ENCODE data around the gene DENND1B.
"Not testable (repeated sequence)": the region's sequence is repeated elsewhere in the genome, so short reads cannot be mapped to it uniquely, and the experiment has no call there.

Gene DENND1B

GRCh38 chr1:197491505-197491904 is 283.8 kb downstream of the DENND1B start:
- not testable (repeated sequence) for DNase-seq (ENCODE audit: extremely low spot score, insufficient read length, low read depth); FAIRE-seq

DNA sequence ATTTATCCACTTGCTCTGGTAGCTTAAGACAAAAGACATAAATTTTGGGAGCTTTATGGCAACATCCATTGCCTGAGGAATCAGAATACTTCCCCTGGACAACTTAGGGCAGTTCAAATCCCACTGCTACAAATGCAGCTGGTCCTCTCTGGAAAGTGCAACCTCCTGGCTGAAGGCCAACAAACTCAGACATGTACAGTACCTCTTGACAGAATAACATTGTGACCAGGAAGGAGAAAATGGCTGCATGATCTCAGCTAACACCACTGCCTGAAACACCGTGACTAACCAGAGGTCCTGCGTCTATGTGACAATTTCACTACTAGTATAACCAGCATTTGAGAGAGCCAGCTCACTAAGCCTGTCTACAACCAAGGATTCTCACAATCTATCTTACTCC is 288.3 kb downstream of the DENND1B start:
- no peak for FAIRE-seq
- DNase-seq (ENCODE audit: extremely low spot score, insufficient read length, low read depth): no peak

GRCh38 chr1:197485790-197486189 is 289.5 kb downstream of the DENND1B start:
- FAIRE-seq (no peak), DNase-seq (ENCODE audit: extremely low spot score, insufficient read length, low read depth) (no peak)

DNA sequence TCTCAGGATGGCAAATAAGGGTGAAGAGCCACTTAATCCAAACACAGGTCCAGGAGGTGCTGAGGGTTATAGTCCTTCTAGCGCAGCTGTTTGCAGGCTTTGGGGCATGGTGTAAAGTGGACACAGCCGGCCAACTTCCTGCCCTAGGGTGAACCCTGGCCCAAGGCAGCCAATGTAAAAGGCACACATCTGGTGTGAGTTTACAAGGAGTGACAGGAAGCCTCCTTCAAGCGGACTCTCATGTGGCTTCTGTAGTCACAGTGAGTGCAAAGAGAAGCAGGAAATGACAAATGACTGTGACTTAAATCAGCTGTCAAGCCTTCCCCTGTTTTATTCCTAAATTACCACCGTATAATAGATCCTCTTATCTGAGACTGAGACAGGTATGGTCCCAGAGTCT is 294.2 kb downstream of the DENND1B start:
- FAIRE-seq (no peak), DNase-seq (ENCODE audit: extremely low spot score, insufficient read length, low read depth) (no peak)

- DNase-seq (ENCODE audit: extremely low spot score, insufficient read length, low read depth) (no peak), FAIRE-seq (no peak)
Observed at GRCh38 chr1:197480446-197480845, 294.8 kb downstream of the DENND1B start.

DNA sequence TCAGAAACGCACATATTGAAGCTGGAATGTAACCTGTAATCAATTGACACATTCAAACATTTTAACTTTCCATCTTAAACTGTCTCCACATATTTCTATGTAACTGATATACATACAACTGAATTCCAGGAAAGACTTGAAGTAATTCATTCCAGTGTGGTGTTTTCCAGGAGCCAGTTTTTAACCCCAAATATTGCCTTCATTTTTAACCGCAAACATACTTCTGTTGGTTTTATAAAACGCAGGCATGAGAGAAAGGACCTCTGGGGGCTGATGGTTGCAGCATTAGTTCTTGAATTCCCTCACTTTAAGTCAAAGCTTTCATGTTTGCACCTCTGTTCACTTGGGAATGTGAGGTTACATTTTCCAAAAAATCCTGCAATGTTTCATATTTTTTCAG is 303.1 kb downstream of the DENND1B start:
- FAIRE-seq (no peak), DNase-seq (ENCODE audit: extremely low spot score, insufficient read length, low read depth) (no peak)

DNA sequence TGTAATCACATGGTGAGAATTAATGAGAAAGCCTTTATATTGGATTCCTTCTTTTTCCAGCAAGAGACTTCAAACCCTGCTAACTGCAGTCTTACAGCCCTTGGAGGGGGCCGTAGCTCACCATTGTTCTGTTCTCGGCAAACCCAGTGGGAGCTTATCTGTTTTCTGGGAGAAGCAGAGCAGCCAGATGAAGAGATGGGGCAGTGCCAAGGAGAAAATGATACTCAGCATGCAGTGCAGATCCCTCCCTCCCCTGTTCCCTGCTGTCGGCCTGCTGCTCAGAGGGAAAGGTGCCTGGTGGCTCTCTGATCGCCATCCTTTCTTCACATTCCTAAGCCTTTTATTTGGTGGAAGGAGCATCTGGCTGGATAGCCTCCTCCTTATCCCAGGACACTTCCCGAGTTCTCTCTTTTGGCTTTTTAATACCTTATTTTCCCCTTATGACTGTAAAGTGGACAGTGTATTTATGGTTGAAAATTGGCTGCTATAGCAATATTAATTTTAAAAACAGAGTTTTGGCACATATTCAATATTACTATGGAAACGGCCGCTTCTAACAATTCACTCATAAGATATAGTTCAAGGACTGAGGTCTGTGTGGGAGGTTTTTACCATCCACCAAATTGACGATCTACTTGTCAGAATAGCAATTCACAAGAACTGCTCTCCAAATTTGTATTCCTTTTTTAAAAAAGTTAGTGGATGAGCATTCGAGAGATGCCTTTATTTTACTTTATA is 303.9 kb downstream of the DENND1B start:
- FAIRE-seq: no peak

DNA sequence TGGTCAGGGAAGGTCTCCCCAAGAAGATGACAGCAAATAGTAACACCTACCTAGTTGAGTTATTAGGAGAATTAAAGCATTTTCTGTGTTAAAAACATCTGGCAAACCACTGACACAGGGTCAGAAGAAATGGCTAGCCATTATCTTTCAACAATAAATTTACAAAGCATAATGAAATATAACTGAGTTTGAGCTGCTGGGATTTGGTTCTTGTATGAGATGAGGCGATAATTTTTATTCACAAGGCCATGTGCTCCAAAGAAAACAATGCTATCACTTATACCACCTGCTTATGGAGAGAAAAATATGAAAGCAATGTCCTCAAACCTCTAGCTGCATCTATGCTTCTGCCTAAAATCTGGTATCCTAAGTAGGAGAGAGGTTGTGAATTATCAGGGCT is 304.9 kb downstream of the DENND1B start:
- FAIRE-seq (no peak), DNase-seq (ENCODE audit: extremely low spot score, insufficient read length, low read depth) (no peak)

More for the DNA sequence above, 303.9 kb downstream of the DENND1B start:
- no peak for DNase-seq (ENCODE audit: extremely low spot score, insufficient read length, low read depth)

- FAIRE-seq: no peak
- no peak for DNase-seq (ENCODE audit: extremely low spot score, insufficient read length, low read depth)
Observed at GRCh38 chr1:197469620-197470210, 305.6 kb downstream of the DENND1B start.

GRCh38 chr1:197468543-197469175 is 306.6 kb downstream of the DENND1B start:
- no peak for FAIRE-seq
- no peak for DNase-seq (ENCODE audit: extremely low spot score, insufficient read length, low read depth)

DNA sequence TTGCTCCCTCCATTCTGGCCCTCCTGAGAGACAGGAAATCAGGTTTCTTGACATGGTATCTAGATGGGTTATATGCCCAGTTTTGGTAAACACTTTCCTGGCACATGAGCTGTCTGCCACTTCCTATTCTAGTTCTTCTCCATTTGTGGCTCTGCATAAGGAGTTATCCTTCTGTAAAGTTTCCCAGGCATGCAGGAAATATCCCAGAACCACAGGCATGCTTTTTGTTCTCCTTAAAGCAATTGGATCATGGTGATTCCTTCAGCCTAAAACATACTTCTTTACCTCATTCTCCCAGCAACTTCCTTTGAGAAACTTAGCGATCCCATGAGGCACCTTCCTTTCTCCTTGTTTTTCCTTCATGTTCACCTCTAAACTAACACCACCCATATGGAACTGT is 307.4 kb downstream of the DENND1B start:
- no peak for FAIRE-seq
- DNase-seq (ENCODE audit: extremely low spot score, insufficient read length, low read depth): no peak

DNA sequence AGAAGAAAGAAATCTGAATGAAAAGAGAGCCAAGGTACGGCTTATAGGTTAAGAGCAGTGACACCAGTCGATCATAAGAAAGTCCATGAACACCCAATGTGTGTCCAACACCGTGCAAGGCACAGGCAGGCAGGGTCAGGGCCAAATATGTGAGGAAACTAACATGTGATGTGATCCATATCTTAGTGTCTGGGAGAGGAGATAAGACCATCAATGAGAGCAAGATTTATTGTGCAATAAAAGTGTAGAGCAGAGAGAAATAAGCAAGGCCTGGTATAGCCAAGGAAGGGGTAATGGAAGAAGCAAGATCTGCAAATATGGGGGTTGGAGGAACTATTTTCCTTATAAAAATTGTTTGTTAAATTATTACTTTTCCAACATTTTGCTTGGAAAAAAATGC is 308.5 kb downstream of the DENND1B start:
- FAIRE-seq: no peak
- DNase-seq (ENCODE audit: extremely low spot score, insufficient read length, low read depth): no peak

DNA sequence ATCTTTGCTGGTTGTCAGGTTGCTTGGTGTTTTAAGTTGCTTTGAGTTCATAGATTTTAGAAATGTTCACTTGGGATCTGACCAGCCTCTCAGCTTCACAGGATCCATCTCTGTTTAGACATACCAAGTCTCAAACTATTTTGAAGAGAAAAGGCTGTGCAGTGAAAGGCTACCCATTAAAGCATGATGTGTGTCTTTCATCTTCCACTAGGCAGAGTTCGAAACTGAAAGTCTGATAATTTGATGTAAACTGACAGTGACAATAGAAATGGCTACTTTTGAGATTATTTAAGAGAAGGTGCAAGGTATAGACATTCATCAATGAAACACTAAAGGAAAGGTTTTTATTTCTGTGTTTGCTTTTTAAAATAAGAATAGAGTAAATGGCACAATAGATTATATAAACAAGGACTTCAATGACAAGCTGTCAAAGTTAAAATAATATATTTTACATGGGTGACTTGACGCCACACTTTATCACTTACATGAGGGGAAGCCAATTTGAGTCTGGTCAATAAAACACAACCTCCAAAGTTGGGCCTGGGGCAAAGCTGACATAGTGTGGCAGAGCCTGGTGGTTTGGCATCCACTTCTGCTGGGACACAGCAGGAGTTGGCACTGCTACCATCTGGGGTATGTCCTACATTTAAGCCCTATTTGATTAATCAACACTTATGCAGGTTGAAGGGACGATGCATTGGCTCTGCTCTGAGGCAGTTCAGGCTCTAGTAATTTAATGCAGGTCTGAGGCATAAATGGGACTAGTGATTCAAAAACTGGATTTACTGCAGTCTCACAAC is 309.6 kb downstream of the DENND1B start:
- DNase-seq (ENCODE audit: extremely low spot score, insufficient read length, low read depth): no peak

DNA sequence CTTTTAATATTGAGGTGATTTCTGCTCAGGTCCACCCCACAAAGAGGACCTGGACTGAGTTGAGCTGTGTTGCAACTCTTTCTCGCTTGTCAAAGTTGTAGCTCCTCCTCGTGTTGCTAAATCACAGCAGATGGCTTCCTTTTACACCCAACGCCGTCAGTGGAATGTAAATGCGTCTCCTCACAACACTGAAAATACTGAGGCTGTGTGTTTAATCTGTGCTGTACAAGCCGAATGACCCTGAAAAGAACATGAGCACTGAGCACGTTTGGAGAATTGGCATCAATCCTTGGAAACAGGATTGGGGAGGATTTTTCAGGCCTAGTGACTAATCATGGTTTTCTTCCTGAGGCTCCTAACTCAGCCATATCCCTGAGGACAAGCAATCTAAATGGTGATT is 311.2 kb downstream of the DENND1B start:
- DNase-seq (ENCODE audit: extremely low spot score, insufficient read length, low read depth) (no peak), FAIRE-seq (no peak)

More for the DNA sequence above, 309.6 kb downstream of the DENND1B start:
- FAIRE-seq: no peak

DNA sequence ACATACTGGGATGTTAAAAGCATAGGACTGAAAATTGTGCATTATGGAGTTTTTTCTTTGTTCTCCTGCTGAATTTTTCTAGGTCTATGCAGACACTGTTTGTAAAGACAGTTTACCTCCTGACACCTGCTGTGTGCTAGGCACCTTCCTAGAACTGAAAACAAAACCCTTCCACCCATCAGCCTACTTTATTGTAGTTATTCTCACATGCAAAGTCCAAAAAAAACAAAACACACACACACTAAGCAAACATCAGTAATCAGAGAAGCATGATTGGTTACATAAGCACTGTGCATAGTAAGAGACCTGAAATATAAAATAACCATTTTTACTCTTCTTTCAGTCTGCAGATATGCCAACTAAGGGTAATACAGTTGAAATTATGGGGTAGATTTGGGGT is 312.1 kb downstream of the DENND1B start:
- FAIRE-seq (no peak), DNase-seq (ENCODE audit: extremely low spot score, insufficient read length, low read depth) (no peak)

DNA sequence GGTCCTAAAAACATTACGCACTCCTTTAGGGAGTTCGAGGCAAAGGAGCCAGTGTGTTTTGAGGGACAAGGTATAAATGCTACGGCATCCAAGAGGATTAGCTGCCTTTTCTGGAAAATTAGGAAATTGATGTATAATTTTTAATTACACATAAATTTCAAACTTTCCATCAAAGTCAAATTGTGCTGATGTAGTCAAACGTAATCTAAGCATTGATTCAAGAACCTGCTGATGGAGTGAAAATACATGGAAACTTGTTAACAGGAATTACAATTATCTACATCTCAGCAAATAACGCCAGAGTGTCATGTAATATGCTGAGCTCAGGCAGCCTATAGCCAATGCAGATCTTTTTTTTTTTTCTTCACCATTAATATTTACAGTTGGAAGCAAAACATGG is 312.7 kb downstream of the DENND1B start:
- FAIRE-seq (no peak), DNase-seq (ENCODE audit: extremely low spot score, insufficient read length, low read depth) (no peak)

All from GM18507 (cell line).